HG03066 (cell line): ENCODE results near the gene ZNF750.
A peak's percentile ranks its signal among the peaks of the same experiment; 100 is the strongest.

ENCODE experiments used
- ATAC-seq: cut with Tn5 transposase; IDR thresholded peaks from one replicate; pipeline ENCODE4 v1.9.1; 2021; ENCODE audit warnings: low read depth; ENCODE audit not compliant: unreplicated experiment

Gene ZNF750

GRCh38 chr17:82860606-82861392 is 21.0 kb upstream of the ZNF750 start:
- no peak for ATAC-seq

GRCh38 chr17:82859431-82860403 is 19.9 kb upstream of the ZNF750 start:
- peak; percentile 35 for ATAC-seq

GRCh38 chr17:82858376-82859126 is 18.7 kb upstream of the ZNF750 start:
- ATAC-seq = no peak

GRCh38 chr17:82856361-82856760 is 16.5 kb upstream of the ZNF750 start:
- no peak for ATAC-seq

GRCh38 chr17:82854226-82854625 is 14.4 kb upstream of the ZNF750 start:
- no peak for ATAC-seq

GRCh38 chr17:82851381-82851780 is 11.6 kb upstream of the ZNF750 start:
- no peak for ATAC-seq

- ATAC-seq = no peak
Observed at GRCh38 chr17:82849076-82849945, 9.5 kb upstream of the ZNF750 start.

- ATAC-seq = no peak
Observed at GRCh38 chr17:82848022-82848592, 8.3 kb upstream of the ZNF750 start.

GRCh38 chr17:82846061-82846691 is 6.4 kb upstream of the ZNF750 start:
- ATAC-seq = no peak

- ATAC-seq = no peak
Observed at GRCh38 chr17:82845163-82845807, 5.5 kb upstream of the ZNF750 start.

- ATAC-seq = no peak
Observed at GRCh38 chr17:82844796-82845162, 5.0 kb upstream of the ZNF750 start.

GRCh38 chr17:82843904-82844680 is 4.3 kb upstream of the ZNF750 start:
- no peak for ATAC-seq

GRCh38 chr17:82841921-82842596 is 2.2 kb upstream of the ZNF750 start:
- no peak for ATAC-seq

- no peak for ATAC-seq
Observed at GRCh38 chr17:82840431-82840831, 609 bp upstream of the ZNF750 start.

- ATAC-seq = no peak
Observed at GRCh38 chr17:82838386-82839063, 1.3 kb downstream of the ZNF750 start.

- no peak for ATAC-seq
Observed at GRCh38 chr17:82837586-82838320, 2.1 kb downstream of the ZNF750 start.
